ENCODE data around the gene PIGM. TPM values are rescaled to one million over a fixed set of nuclear protein-coding genes. Genes with fewer than 3 reads are reported as not detected.

The PIGM gene
- total RNA-seq, 1 experiment from 2014 or later: 13.2 TPM

GRCh38 chr1:160075836-160076235, 44.0 kb upstream of the PIGM start:
- CTCF ChIA-PET: no interaction called here
- peaks cover 4% of the 10 kb centered on the region for H3K36me3 Mint-ChIP-seq (ENCODE audit: insufficient read depth, unreplicated experiment)
- H3K4me1 Mint-ChIP-seq (ENCODE audit: low read depth, unreplicated experiment): peaks cover 4% of the 10 kb centered on the region
- no TSS peak for BruUV-seq (replicated peaks)
- DNase-seq: no peak
- no peak overlapping the region for H3K27ac Mint-ChIP-seq (ENCODE audit: unreplicated experiment)
- intact Hi-C loops (cut with micrococcal nuclease; ENCODE audit: unreplicated experiment): loop anchor here (5.0 kb wide), 1 partner anchor 44 kb away; the partner anchor contains the start of gene PIGM
- H3K4me3 Mint-ChIP-seq (ENCODE audit: low read depth, unreplicated experiment): no peak overlapping the region
- TF ChIP-seq CTCF (IDR thresholded peaks at IDR 0.05; ENCODE audit: unreplicated experiment): no peak
- no peaks in the 10 kb centered on the region for H3K9me3 Mint-ChIP-seq (ENCODE audit: low read depth, unreplicated experiment)
- peaks cover 100% of the 10 kb centered on the region for H3K27me3 Mint-ChIP-seq (ENCODE audit: unreplicated experiment)

GRCh38 chr1:160074865-160075264, 43.1 kb upstream of the PIGM start:
- Mint-ChIP-seq H3K27me3 (ENCODE audit: unreplicated experiment) (peaks cover 100% of the 10 kb centered on the region), H3K27ac (ENCODE audit: unreplicated experiment) (no peak overlapping the region), H3K4me3 (ENCODE audit: low read depth, unreplicated experiment) (no peak overlapping the region), H3K9me3 (ENCODE audit: low read depth, unreplicated experiment) (no peaks in the 10 kb centered on the region), H3K4me1 (ENCODE audit: low read depth, unreplicated experiment) (peaks cover 8% of the 10 kb centered on the region), H3K36me3 (ENCODE audit: insufficient read depth, unreplicated experiment) (peaks cover 14% of the 10 kb centered on the region)
- TF ChIP-seq CTCF (IDR thresholded peaks at IDR 0.05; ENCODE audit: unreplicated experiment): no peak
- BruUV-seq (replicated peaks): no TSS peak
- no peak for DNase-seq
- CTCF ChIA-PET: no interaction called here
- intact Hi-C loops (cut with micrococcal nuclease; ENCODE audit: unreplicated experiment): loop anchor here (5.0 kb wide), 1 partner anchor 43 kb away; the partner anchor contains the start of gene PIGM

GRCh38 chr1:160071289-160071688, 39.5 kb upstream of the PIGM start:
- no peak for TF ChIP-seq CTCF (IDR thresholded peaks at IDR 0.05; ENCODE audit: unreplicated experiment)
- H3K27ac Mint-ChIP-seq (ENCODE audit: unreplicated experiment): no peak overlapping the region
- no peak for DNase-seq
- H3K36me3 Mint-ChIP-seq (ENCODE audit: insufficient read depth, unreplicated experiment): peaks cover 13% of the 10 kb centered on the region
- BruUV-seq (replicated peaks): no TSS peak
- CTCF ChIA-PET: interaction anchor here (1.0 to 2.6 kb wide), 3 partner anchors 10 to 14 kb away, joined by 5 to 8 read pairs (median 6); partner anchors contain the start of gene KCNJ9
- H3K27me3 Mint-ChIP-seq (ENCODE audit: unreplicated experiment): peaks cover 100% of the 10 kb centered on the region
- H3K4me1 Mint-ChIP-seq (ENCODE audit: low read depth, unreplicated experiment): peaks cover 10% of the 10 kb centered on the region
- intact Hi-C loops (cut with micrococcal nuclease; ENCODE audit: unreplicated experiment): no loop called here
- H3K4me3 Mint-ChIP-seq (ENCODE audit: low read depth, unreplicated experiment): no peak overlapping the region
- H3K9me3 Mint-ChIP-seq (ENCODE audit: low read depth, unreplicated experiment): no peaks in the 10 kb centered on the region

GRCh38 chr1:160070243-160071163, 38.7 kb upstream of the PIGM start:
- H3K27me3 Mint-ChIP-seq (ENCODE audit: unreplicated experiment): peaks cover 100% of the 10 kb centered on the region
- intact Hi-C loops (cut with micrococcal nuclease; ENCODE audit: unreplicated experiment): no loop called here
- H3K36me3 Mint-ChIP-seq (ENCODE audit: insufficient read depth, unreplicated experiment): peaks cover 13% of the 10 kb centered on the region
- H3K27ac Mint-ChIP-seq (ENCODE audit: unreplicated experiment): peak overlapping the region; percentile 28
- H3K4me1 Mint-ChIP-seq (ENCODE audit: low read depth, unreplicated experiment): peaks cover 10% of the 10 kb centered on the region
- CTCF ChIA-PET: interaction anchor here (0.5 to 2.6 kb wide), 6 partner anchors 8 to 149 kb away, joined by 3 to 8 read pairs (median 5); partner anchors contain the start of gene KCNJ9
- no TSS peak for BruUV-seq (replicated peaks)
- DNase-seq: peak; percentile 82
- TF ChIP-seq CTCF (IDR thresholded peaks at IDR 0.05; ENCODE audit: unreplicated experiment): no peak
- H3K9me3 Mint-ChIP-seq (ENCODE audit: low read depth, unreplicated experiment): no peaks in the 10 kb centered on the region
- H3K4me3 Mint-ChIP-seq (ENCODE audit: low read depth, unreplicated experiment): peak overlapping the region; percentile 93
